SK-N-SH (cell line): ENCODE results near the gene DNAL4.

Experiments used
- CTCF ChIP-seq: fragments of 200-600 bp; sonication (generic); IDR thresholded peaks from 2 replicates; pipeline ENCODE4 v1.6.1; 2017; ENCODE audit warnings: antibody characterized with exemption, mild to moderate bottlenecking, moderate library complexity
- NRF1 ChIP-seq: IDR thresholded peaks from 2 replicates; pipeline ENCODE4 v1.6.1; 2012; ENCODE audit warnings: low read depth, mild to moderate bottlenecking, low read length
- PBX3 ChIP-seq: IDR thresholded peaks from 2 replicates; pipeline ENCODE4; 2012
- SMC3 ChIP-seq: IDR thresholded peaks from 2 replicates; pipeline ENCODE4 v1.6.1; 2012; ENCODE audit warnings: low read depth, low read length, improper control_type of control experiment

GRCh38 chr22:38751422-38752346, 42.3 kb downstream of the DNAL4 start:
- TF ChIP-seq NRF1 (no peak), PBX3 (no peak), CTCF (no peak), SMC3 (no peak)
